ENCODE results near the gene GPR139. TPM values are rescaled to one million over a fixed set of nuclear protein-coding genes. Genes with fewer than 3 reads are reported as not detected.

GPR139 gene
- total RNA-seq, 1 experiment from 2014 or later, result not detected

DNA sequence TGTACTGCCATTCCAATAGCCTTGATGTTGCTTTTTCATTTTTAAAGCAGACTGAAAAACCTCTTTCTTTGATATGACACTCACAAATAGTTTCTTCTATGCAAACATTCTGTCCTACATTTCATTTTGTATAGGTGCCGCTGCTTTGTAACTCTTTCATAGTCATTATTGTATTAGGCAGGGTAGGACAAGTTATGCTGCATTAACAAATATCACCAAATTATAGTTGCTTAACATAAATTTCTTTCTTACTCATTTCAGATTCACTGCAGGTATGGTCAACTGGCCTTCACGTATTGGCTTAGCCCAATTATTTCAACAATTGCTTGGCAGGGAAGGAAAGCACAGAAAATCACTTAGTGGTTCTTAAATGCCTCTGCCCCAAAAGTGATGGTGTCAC, 70.8 kb downstream of the GPR139 start:
- H3K4me3 ChIP-seq (ENCODE audit: low read depth, low read length, poor library complexity, severe bottlenecking), result no peak overlapping the region
- no peaks in the 10 kb centered on the region for H3K9me3 ChIP-seq (ENCODE audit: low read depth, low read length, poor library complexity, severe bottlenecking)
- intact Hi-C loops (cut with micrococcal nuclease; ENCODE audit: unreplicated experiment), result no loop called here
- H3K4me1 ChIP-seq (ENCODE audit: insufficient read depth, low read length, poor library complexity, severe bottlenecking), result no peaks in the 10 kb centered on the region
- no peak overlapping the region for H3K27ac ChIP-seq (ENCODE audit: low read depth, low read length, poor library complexity, severe bottlenecking)
- POLR2A ChIA-PET (ENCODE audit: low non-redundant PET), result no interaction called here
- H3K36me3 ChIP-seq (ENCODE audit: insufficient read depth, low read length, poor library complexity, severe bottlenecking), result no peaks in the 10 kb centered on the region
- no TSS peak for BruUV-seq (replicated peaks)
- no peaks in the 10 kb centered on the region for H3K27me3 ChIP-seq (replicated peaks; ENCODE audit: insufficient read depth, low read depth, low read length, poor library complexity)
- DNase-seq (ENCODE audit: low spot score), result no peak
- CTCF ChIA-PET, result no interaction called here
- TF ChIP-seq EZH2 (IDR thresholded peaks at IDR 0.05; ENCODE audit: borderline replicate concordance, low read depth, low read length, poor library complexity, severe bottlenecking) (no peak), CTCF (conservative IDR thresholded peaks at IDR 0.05; ENCODE audit: low read depth, low read length) (no peak)

DNA sequence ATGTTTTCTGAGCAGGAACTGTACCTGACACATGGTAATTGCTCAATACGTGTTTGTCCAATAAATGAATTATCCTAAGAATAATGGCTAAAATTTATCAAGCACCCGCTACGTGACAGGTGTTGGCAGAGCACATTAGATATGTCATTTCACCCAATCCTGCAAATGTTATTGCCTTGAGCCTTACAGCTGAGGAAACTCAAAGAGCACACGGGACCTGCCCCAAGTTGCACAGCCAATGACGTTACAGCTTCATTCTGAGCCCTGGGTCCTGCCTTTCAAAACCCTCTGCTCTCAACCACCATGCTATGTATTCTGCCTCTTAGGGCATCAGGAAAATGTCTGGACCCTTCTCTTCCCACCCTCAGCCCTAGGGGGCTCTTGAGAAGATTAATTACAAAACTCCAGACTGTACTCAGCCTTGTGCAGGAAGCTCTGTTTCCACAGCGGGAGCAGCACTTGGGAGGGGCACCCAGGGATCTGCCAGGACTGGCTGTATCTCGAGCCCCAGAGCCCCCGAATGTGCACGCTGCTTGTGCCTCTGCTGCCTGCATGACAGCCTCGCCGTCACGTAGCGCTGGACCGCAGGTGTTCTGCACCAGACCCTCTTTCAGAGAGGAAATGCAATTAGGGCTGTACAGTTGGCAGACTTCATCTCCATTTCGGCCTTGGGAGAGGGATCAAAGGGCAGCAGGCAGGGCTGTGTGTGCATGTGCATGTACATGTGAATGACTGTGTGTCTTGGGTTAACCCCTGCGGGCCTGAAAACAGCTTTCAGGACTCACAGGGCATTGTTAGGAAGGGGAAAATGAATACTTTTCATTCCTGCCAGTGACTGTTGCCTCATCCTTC, 71.6 kb downstream of the GPR139 start:
- no TSS peak for BruUV-seq (replicated peaks)
- TF ChIP-seq EZH2 (IDR thresholded peaks at IDR 0.05; ENCODE audit: borderline replicate concordance, low read depth, low read length, poor library complexity, severe bottlenecking), result no peak
- no peak for TF ChIP-seq CTCF (conservative IDR thresholded peaks at IDR 0.05; ENCODE audit: low read depth, low read length)
- Histone ChIP-seq H3K36me3 (ENCODE audit: insufficient read depth, low read length, poor library complexity, severe bottlenecking) (no peaks in the 10 kb centered on the region), H3K9me3 (ENCODE audit: low read depth, low read length, poor library complexity, severe bottlenecking) (no peaks in the 10 kb centered on the region), H3K27me3 (replicated peaks; ENCODE audit: insufficient read depth, low read depth, low read length, poor library complexity) (no peaks in the 10 kb centered on the region), H3K4me3 (ENCODE audit: low read depth, low read length, poor library complexity, severe bottlenecking) (no peak overlapping the region), H3K4me1 (ENCODE audit: insufficient read depth, low read length, poor library complexity, severe bottlenecking) (no peaks in the 10 kb centered on the region), H3K27ac (ENCODE audit: low read depth, low read length, poor library complexity, severe bottlenecking) (no peak overlapping the region)
- ChIA-PET POLR2A (ENCODE audit: low non-redundant PET) (no interaction called here), CTCF (no interaction called here)
- intact Hi-C loops (cut with micrococcal nuclease; ENCODE audit: unreplicated experiment), result no loop called here
- no peak for DNase-seq (ENCODE audit: low spot score)

GRCh38 chr16:19997734-19998133, 76.0 kb downstream of the GPR139 start:
- H3K36me3 ChIP-seq (ENCODE audit: insufficient read depth, low read length, poor library complexity, severe bottlenecking), result no peaks in the 10 kb centered on the region
- H3K27me3 ChIP-seq (replicated peaks; ENCODE audit: insufficient read depth, low read depth, low read length, poor library complexity), result peaks cover 3% of the 10 kb centered on the region
- TF ChIP-seq CTCF (conservative IDR thresholded peaks at IDR 0.05; ENCODE audit: low read depth, low read length), result no peak
- TF ChIP-seq EZH2 (IDR thresholded peaks at IDR 0.05; ENCODE audit: borderline replicate concordance, low read depth, low read length, poor library complexity, severe bottlenecking), result no peak
- H3K4me3 ChIP-seq (ENCODE audit: low read depth, low read length, poor library complexity, severe bottlenecking), result no peak overlapping the region
- H3K27ac ChIP-seq (ENCODE audit: low read depth, low read length, poor library complexity, severe bottlenecking), result no peak overlapping the region
- no peak for DNase-seq (ENCODE audit: low spot score)
- CTCF ChIA-PET, result no interaction called here
- intact Hi-C loops (cut with micrococcal nuclease; ENCODE audit: unreplicated experiment), result no loop called here
- POLR2A ChIA-PET (ENCODE audit: low non-redundant PET), result no interaction called here
- BruUV-seq (replicated peaks), result no TSS peak
- no peaks in the 10 kb centered on the region for H3K4me1 ChIP-seq (ENCODE audit: insufficient read depth, low read length, poor library complexity, severe bottlenecking)
- H3K9me3 ChIP-seq (ENCODE audit: low read depth, low read length, poor library complexity, severe bottlenecking), result no peaks in the 10 kb centered on the region
